ENCODE measurements around the gene CRISPLD2. TPM values are rescaled to one million over a fixed set of nuclear protein-coding genes. Genes with fewer than 3 reads are reported as not detected.
"Not testable (repeated sequence)": the region's sequence is repeated elsewhere in the genome, so short reads cannot be mapped to it uniquely, and the experiment has no call there.

Gene CRISPLD2
- total RNA-seq, 1 donor from 2014 or later, result 34.9 TPM

DNA sequence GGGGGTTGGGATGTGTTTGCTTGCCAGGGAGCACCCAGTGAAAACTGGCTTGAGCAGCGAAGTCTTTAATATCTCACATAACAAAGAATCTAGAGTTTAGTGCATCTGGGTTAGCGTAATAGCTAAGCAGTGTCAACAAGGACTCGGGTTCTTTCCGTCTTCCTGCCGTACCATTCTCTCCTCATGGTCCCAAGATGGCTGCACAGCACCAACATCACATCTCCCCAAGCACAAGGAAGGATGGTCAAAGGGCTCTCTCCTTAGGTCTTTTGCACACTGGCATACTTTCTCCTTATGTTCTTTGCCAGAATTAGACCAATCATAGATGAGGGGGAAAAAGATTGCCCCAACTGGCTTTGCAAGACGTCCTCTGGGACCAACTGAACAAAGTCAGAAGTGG, 30.9 kb downstream of the CRISPLD2 start:
- Histone ChIP-seq H3K4me3 (no peak overlapping the region), H3K9me3 (no peaks in the 10 kb centered on the region), H3K36me3 (peaks cover 44% of the 10 kb centered on the region), H3K27ac (no peak overlapping the region), H3K4me1 (no peaks in the 10 kb centered on the region), H3K27me3 (ENCODE audit: low read depth) (no peaks in the 10 kb centered on the region)
- TF ChIP-seq, protein P1, sequence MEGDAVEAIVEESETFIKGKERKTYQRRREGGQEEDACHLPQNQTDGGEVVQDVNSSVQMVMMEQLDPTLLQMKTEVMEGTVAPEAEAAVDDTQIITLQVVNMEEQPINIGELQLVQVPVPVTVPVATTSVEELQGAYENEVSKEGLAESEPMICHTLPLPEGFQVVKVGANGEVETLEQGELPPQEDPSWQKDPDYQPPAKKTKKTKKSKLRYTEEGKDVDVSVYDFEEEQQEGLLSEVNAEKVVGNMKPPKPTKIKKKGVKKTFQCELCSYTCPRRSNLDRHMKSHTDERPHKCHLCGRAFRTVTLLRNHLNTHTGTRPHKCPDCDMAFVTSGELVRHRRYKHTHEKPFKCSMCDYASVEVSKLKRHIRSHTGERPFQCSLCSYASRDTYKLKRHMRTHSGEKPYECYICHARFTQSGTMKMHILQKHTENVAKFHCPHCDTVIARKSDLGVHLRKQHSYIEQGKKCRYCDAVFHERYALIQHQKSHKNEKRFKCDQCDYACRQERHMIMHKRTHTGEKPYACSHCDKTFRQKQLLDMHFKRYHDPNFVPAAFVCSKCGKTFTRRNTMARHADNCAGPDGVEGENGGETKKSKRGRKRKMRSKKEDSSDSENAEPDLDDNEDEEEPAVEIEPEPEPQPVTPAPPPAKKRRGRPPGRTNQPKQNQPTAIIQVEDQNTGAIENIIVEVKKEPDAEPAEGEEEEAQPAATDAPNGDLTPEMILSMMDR (IDR thresholded peaks at IDR 0.05), result no peak
- DNase-seq (no peak), ATAC-seq (no peak)
- intact Hi-C loops (cut with DNase I), result no loop called here

DNA sequence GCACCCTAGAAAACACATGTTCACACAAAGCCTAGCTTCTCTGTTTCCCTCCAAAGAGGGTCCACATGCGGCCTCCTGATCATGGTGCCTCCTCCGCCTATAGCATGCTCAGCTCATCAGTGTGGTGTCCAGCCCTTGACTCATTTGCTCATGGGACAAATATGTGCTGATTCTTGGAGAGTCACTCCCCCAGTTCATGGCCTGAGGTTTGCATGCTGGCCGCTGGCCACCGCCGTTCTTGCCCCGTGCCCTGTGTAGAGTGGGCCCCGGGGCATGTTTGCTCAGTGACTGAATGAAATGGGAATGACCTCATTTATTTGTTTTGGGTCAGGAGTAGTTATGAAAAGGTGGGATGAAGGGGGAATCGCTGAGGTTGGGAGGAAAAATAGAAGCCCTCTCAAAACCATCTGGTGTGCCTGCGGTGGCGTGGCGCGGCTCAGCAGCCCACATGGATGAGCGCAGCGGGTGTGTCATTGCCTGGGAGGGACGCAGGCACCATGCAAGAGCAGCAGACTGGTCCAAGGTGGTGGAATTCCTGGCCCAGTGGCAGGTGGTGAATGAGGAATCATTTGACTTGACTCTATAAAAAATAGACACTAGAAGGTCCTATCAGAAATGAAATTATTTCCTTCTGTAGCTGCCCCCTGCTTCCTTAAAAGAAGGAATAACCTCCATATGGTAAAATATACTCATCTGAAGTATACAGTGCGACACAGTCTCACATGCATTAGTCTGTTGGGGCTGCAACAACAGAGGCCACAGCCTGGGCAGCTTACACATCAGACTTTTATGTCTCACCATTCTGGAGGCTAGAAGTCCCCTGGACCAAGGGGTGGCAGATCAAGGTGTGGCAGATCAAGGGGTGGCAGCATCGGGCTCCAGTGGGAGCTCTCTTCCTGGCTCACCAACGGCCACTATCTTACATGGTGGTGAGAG, 31.7 kb downstream of the CRISPLD2 start:
- Histone ChIP-seq H3K27me3 (ENCODE audit: low read depth) (no peaks in the 10 kb centered on the region), H3K27ac (no peak overlapping the region)

DNA sequence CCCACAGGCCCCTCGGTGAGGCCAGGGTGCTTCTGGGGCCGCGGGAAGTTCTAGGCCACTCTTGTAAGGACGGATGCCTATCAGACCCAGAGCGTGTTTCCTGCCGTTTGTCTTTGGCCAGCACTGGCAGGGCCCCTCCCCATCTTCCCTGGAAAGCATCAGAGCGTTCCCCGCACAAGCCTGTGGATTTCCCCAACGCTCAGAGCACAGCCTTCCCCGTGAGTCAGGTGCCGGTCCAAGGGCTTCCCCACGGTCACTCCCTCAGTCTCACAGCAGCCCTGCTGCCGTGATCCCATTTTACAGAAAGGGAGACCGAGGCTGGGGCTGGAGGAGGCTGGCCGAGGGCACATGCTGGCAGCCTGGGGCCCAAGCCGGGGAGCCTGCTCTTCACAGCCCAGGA, 33.7 kb downstream of the CRISPLD2 start:
- peaks cover 40% of the 10 kb centered on the region for H3K36me3 ChIP-seq
- ATAC-seq, result no peak
- H3K27ac ChIP-seq, result no peak overlapping the region

More for the DNA sequence above, 31.7 kb downstream of the CRISPLD2 start:
- TF ChIP-seq, protein P1 (IDR thresholded peaks at IDR 0.05), result no peak
- Histone ChIP-seq H3K4me3 (no peak overlapping the region), H3K4me1 (no peaks in the 10 kb centered on the region), H3K36me3 (peaks cover 46% of the 10 kb centered on the region), H3K9me3 (no peaks in the 10 kb centered on the region)
- intact Hi-C loops (cut with DNase I), result no loop called here
- DNase-seq (no peak), ATAC-seq (peak; percentile 75 to 78)

DNA sequence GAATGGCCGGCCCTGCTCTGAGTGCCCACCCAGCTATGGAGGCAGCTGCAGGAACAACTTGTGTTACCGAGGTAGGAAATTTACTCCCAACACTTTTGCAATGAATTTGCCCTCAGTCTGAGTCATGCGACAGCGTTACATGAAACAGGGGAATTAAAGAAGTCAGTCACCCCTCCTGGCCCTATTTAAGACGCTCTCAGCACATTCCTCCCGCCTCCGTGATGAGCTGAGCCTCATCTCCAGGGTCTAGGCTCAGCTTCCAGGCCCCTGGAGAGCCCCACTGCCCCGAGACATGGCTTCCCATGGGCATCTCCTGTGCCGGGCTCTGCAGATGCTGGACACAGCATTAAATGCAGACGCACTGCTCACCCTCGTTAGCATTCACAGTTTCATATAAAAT, 35.0 kb downstream of the CRISPLD2 start:
- TF ChIP-seq, protein P1 (IDR thresholded peaks at IDR 0.05), result no peak
- Histone ChIP-seq H3K36me3 (peaks cover 40% of the 10 kb centered on the region), H3K9me3 (peaks cover 14% of the 10 kb centered on the region), H3K4me3 (no peak overlapping the region), H3K4me1 (no peaks in the 10 kb centered on the region), H3K27ac (no peak overlapping the region), H3K27me3 (ENCODE audit: low read depth) (no peaks in the 10 kb centered on the region)
- no peak for DNase-seq
- ATAC-seq, result no peak
- intact Hi-C loops (cut with DNase I), result no loop called here

More for the DNA sequence above, 33.7 kb downstream of the CRISPLD2 start:
- no peaks in the 10 kb centered on the region for H3K27me3 ChIP-seq (ENCODE audit: low read depth)
- no peak overlapping the region for H3K4me3 ChIP-seq
- intact Hi-C loops (cut with DNase I), result no loop called here
- H3K4me1 ChIP-seq, result no peaks in the 10 kb centered on the region
- TF ChIP-seq, protein P1 (IDR thresholded peaks at IDR 0.05), result no peak
- DNase-seq, result no peak
- H3K9me3 ChIP-seq, result peaks cover 2% of the 10 kb centered on the region

DNA sequence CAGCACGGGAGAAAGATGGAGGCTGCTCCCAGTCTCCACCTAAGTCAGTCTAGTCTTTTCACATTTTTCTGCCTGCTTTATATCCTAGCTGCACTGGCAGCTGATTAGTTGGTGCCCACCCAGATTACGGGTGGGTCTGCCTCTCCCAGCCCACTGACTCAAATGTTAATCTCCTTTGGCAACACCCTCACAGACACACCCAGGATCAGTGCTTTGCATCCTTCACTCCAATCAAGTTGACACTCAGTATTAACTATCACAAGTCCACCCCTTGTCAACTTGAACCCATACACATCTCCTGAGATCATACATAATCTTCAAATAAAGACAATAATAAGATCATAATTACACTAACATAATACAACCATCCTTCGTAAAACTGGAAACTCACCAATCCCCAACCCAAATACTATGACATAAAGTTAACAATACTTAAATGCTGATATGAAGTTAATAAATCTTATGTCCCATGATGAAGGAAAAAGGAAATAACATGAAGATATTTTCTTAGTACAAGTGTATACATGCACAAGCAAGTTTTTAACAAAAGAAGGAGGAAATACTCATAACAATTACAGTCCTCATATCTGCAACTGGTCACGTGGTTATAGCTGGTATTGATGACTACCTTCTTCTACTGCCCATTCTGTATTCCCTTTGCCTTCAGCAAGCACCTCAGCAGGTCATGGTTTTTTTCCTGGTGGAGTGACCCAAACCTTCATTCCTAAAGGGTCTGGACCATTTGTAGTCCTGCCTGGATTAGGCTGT, 35.8 kb downstream of the CRISPLD2 start:
- intact Hi-C loops (cut with DNase I); H3K4me1 ChIP-seq; H3K27ac ChIP-seq; ATAC-seq; H3K4me3 ChIP-seq; DNase-seq; H3K27me3 ChIP-seq (ENCODE audit: low read depth): not testable (repeated sequence)
- peaks cover 20% of the 10 kb centered on the region for H3K9me3 ChIP-seq
- H3K36me3 ChIP-seq, result peaks cover 38% of the 10 kb centered on the region

DNA sequence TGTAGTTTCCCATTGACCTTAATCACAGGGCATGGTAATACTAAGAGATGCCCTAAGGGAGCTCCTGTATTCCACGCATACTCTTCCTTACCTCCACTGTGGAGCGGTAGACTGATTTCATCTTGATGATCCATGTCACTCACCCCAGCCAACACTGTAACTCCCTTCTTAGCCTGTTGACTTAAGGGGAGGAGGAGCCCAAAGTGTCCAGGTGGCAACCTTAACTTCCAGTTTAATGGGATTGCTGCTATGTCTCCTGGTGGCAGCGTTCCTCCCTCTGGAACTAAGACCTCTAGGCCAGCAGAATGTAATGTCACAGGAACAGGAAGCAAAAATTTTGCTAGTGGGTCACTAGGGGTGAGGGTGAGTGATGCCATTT, 36.4 kb downstream of the CRISPLD2 start:
- H3K4me1 ChIP-seq; intact Hi-C loops (cut with DNase I); H3K27me3 ChIP-seq (ENCODE audit: low read depth); ATAC-seq; H3K27ac ChIP-seq; H3K4me3 ChIP-seq; DNase-seq: not testable (repeated sequence)
- peaks cover 20% of the 10 kb centered on the region for H3K9me3 ChIP-seq
- peaks cover 33% of the 10 kb centered on the region for H3K36me3 ChIP-seq

DNA sequence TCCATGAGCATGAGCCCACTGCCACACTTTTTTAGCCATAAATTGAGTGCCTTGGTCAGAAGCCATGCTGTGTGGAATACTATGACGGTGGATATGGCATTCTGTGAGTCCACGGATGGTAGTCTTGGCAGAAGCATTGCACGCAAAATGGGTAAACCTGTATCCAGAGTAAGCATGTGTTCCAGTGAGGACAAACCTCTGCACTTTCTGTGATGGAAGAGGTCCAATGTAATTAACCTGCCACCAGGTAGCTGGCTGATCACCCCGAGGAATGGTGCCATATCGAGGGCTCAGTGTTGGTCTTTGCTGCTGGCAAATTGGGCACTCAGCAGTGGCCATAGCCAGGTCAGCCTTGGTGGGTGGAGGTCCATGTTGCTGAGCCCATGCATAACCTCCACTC, 37.0 kb downstream of the CRISPLD2 start:
- intact Hi-C loops (cut with DNase I); H3K4me3 ChIP-seq; H3K4me1 ChIP-seq; H3K27ac ChIP-seq; ATAC-seq; DNase-seq; H3K27me3 ChIP-seq (ENCODE audit: low read depth): not testable (repeated sequence)
- Histone ChIP-seq H3K9me3 (peaks cover 20% of the 10 kb centered on the region), H3K36me3 (peaks cover 32% of the 10 kb centered on the region)
